H1 (cell line): ENCODE measurements around the gene ST7L.

ENCODE experiments used
- CHD1 ChIP-seq: IDR thresholded peaks from 2 replicates; pipeline ENCODE4 v1.6.1; 2012; ENCODE audit warnings: low read depth, low read length, improper control_type of control experiment
- CHD2 ChIP-seq: IDR thresholded peaks from 2 replicates; pipeline ENCODE4 v1.6.1; 2012; ENCODE audit warnings: low read length, improper control_type of control experiment
- EGR1 ChIP-seq: IDR thresholded peaks from 2 replicates; pipeline ENCODE4 v1.6.1; 2011; ENCODE audit warnings: low read depth, low read length, borderline replicate concordance
- EP300 ChIP-seq, 2 experiments: IDR thresholded peaks; 1 replicate in 1 of 2; 2 replicates in 1 of 2; pipeline ENCODE4 v1.6.1; 2011 to 2012; ENCODE audit warnings: low read depth in 2 of 2, low read length in 2 of 2, mild to moderate bottlenecking in 2 of 2, borderline replicate concordance in 1 of 2, inconsistent platforms in 1 of 2, moderate library complexity in 1 of 2
- JUND ChIP-seq: IDR thresholded peaks from 2 replicates; pipeline ENCODE4 v1.6.1; 2011; ENCODE audit warnings: mild to moderate bottlenecking, improper control_type of control experiment, low read length
- RBBP5 ChIP-seq: IDR thresholded peaks from 2 replicates; pipeline ENCODE4 v1.7.1; 2012; ENCODE audit warnings: low read depth, mild to moderate bottlenecking, inconsistent platforms, low read length, moderate library complexity, borderline replicate concordance
- RXRA ChIP-seq: IDR thresholded peaks from 2 replicates; pipeline ENCODE4 v1.6.1; 2011; ENCODE audit warnings: low read depth, mild to moderate bottlenecking, low read length, moderate library complexity; ENCODE audit not compliant: insufficient read depth
- SIN3A ChIP-seq, 2 experiments: IDR thresholded peaks in 1 of 2; conservative IDR thresholded peaks in 1 of 2; 2 replicates each; pipeline ENCODE4 v1.6.1; 2011 to 2012; ENCODE audit warnings: low read length in 2 of 2, improper control_type of control experiment in 1 of 2, low read depth in 1 of 2, mild to moderate bottlenecking in 1 of 2
- SP1 ChIP-seq: IDR thresholded peaks from 2 replicates; pipeline ENCODE4 v1.6.1; 2011; ENCODE audit warnings: low read depth, low read length
- ZNF274 ChIP-seq: IDR thresholded peaks from 2 replicates; pipeline ENCODE4 v1.7.0; 2012; ENCODE audit warnings: low read length, borderline replicate concordance; ENCODE audit errors: extremely low read depth
- TF ChIP-seq, protein P1 (sequence below), 3 experiments: IDR thresholded peaks; 1 replicate in 2 of 3; 2 replicates in 1 of 3; pipeline versions ENCODE4 v1.5.1 to v1.6.1; 2011; ENCODE audit warnings: low read length in 3 of 3, mild to moderate bottlenecking in 3 of 3, inconsistent platforms in 2 of 3, low read depth in 1 of 3, moderate library complexity in 1 of 3; ENCODE audit not compliant: insufficient read depth in 1 of 3; ENCODE audit errors: control extremely low read depth in 1 of 3

- TF ChIP-seq CHD1 (no peak), CHD2 (no peak), RXRA (no peak), RBBP5 (no peak), ZNF274 (no peak), SP1 (no peak), JUND (no peak), SIN3A (conservative IDR thresholded peaks at IDR 0.05 in 1 of 2, IDR thresholded peaks at IDR 0.05 in 1 of 2; ENCODE audit: low read depth in 1 of 2, low read length in 2 of 2) (no peak), EP300 (IDR thresholded peaks at IDR 0.05; ENCODE audit: borderline replicate concordance in 1 of 2, low read depth in 2 of 2, low read length in 2 of 2) (no peak), EGR1 (no peak)
- TF ChIP-seq, protein P1, sequence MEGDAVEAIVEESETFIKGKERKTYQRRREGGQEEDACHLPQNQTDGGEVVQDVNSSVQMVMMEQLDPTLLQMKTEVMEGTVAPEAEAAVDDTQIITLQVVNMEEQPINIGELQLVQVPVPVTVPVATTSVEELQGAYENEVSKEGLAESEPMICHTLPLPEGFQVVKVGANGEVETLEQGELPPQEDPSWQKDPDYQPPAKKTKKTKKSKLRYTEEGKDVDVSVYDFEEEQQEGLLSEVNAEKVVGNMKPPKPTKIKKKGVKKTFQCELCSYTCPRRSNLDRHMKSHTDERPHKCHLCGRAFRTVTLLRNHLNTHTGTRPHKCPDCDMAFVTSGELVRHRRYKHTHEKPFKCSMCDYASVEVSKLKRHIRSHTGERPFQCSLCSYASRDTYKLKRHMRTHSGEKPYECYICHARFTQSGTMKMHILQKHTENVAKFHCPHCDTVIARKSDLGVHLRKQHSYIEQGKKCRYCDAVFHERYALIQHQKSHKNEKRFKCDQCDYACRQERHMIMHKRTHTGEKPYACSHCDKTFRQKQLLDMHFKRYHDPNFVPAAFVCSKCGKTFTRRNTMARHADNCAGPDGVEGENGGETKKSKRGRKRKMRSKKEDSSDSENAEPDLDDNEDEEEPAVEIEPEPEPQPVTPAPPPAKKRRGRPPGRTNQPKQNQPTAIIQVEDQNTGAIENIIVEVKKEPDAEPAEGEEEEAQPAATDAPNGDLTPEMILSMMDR (IDR thresholded peaks at IDR 0.05; ENCODE audit: control extremely low read depth in 1 of 3, insufficient read depth in 1 of 3, low read depth in 1 of 3, low read length in 3 of 3) = no peak
Measured at GRCh38 chr1:112520166-112520565, 98.8 kb downstream of the ST7L start.
